HS-5 (cell line): ENCODE measurements around the gene AHSG.
"Not testable (repeated sequence)": the region's sequence is repeated elsewhere in the genome, so short reads cannot be mapped to it uniquely, and the experiment has no call there.

Experiments
- DNase-seq: peaks from one replicate; pipeline ENCODE4 v3.0.0-alpha.2; 2012; ENCODE audit warnings: low read depth

Gene AHSG

GRCh38 chr3:186618318-186618938 lies 5.6 kb downstream of the AHSG start:
- no peak for DNase-seq

DNA sequence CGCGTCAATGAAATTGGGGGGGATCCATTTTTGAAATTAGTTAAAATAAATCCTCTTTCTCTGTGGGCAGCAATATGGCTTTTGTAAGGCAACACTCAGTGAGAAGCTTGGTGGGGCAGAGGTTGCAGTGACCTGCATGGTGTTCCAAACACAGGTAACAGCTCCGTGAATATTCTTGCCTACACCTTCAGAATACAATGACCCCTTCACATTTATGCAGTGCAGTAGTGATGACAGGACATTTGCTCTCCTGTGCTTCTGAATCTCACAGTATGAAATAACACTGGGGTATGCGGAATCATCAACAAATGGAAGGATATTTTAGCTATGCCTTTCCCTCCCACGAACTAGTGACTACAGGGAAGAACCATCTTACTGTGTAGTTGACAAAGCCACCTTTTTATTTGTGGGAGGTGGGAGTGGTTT lies 6.9 kb downstream of the AHSG start:
- no peak for DNase-seq

GRCh38 chr3:186620213-186621092 lies 7.6 kb downstream of the AHSG start:
- no peak for DNase-seq

DNA sequence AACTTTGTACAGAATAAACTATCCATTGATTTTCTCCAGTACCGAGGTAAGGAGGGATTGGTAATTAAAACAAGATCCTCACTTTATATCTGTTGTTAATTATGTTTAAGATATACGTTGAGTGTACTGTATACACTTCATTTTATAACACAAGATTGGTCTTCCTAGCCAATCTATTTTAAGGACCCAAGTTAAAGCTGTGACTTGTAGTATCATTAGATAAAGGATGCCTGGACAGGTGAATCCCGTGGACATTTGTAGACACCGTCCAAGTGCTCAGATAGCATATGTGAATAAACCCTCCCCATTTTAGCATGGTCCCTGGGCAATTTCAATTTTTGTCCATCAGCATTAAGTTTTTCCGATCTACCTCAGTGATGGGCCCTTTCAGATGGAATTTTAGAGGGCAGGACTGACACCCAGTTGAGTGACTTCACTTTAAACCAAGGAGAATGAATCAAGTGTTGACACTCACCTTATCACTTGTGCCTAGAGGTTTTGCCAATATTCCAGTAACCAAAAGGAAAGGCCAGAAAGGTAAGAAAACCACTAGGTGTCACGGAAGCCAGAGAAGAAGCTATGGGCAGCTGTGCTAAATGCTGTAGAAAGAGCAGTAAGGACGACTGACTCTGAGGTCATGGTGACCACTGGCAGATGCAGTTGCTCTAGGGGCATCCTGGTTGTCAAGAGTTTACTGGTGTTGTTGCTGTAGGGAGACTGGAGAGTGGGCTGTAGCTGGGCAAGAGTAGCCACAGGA lies 9.2 kb downstream of the AHSG start:
- no peak for DNase-seq

DNA sequence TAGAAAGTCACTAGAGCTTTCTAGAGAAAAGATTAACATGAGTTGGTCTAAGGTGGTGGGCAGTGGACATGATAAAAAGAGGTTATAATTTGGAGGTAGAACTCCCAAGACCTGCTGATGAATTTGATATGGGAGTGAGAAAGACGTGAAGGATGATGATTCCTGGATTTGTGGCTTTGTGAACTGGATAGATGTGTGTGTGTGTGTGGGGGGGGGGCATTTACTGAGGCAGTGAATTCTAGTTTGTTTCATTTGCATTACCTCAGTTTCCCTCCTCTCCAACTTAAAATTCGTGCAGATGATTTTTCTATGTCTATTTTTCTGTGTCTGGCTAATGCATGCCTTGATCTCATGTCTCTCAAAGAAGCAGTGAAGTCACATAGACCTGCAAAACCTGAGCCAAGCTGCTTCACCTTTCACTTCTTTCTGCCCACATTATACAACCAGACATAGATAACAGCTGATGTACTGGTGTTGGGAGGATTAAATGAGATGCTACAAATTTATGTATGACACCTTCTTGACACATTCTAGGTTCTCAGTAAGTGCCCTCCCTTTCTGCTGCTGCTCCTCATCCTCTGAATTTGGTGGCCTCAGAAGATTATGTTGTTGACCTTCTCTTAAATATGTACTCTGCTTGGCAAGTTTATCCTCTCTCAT lies 9.9 kb downstream of the AHSG start:
- DNase-seq, result no peak

- DNase-seq, result no peak
These were observed 11.7 kb downstream of the AHSG start for GRCh38 chr3:186624598-186624997.

GRCh38 chr3:186625600-186626042 lies 12.8 kb downstream of the AHSG start:
- DNase-seq, result no peak

GRCh38 chr3:186626254-186626847 lies 13.5 kb downstream of the AHSG start:
- no peak for DNase-seq

DNA sequence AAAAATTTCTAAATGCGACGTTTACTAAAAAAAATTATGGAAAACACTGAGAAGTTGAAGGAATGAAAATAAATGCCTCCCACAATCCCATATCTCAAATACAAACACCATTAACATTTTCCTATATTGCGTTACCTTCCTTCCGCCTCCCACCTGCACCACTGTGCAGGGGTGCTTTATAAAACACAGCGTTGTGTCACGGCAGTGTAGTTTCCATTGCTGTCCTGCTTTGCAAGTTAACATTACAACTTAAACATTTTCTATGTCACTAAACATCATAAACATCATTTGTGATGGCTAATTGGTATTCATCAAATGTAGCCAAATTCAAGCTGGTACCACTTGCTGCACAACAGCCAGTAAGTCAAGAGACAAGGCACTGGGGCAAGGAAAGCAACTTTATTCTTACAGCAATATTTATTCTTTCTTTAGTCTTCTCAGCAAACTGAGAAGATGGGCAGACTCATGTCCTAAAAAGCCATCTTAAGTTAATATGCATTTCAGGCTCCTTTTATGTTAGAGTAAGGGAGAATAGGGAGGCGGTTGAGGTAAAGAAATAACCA lies 15.1 kb downstream of the AHSG start:
- no peak for DNase-seq

- no peak for DNase-seq
These were observed 15.9 kb downstream of the AHSG start for GRCh38 chr3:186628756-186629155.

- DNase-seq, result no peak
These were observed 18.2 kb downstream of the AHSG start for GRCh38 chr3:186630950-186631641.

DNA sequence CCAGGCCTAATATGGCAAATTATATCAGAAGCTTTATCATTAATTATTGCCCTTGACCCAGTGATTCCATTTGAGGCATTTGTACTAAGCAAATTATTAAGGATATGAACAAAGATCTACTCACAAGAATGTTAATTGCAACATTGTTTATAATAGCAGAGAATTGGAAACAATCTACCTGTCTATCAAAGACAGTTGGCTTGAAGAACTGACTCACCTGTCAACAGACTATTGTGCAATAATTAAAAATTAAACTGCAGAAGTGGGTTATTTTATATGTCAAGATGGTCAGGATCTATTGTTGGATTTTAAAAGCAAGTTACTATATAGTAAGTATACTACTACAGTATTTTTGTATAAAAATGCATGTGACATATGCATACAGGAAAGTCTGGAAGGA lies 20.6 kb downstream of the AHSG start:
- DNase-seq, result no peak

DNA sequence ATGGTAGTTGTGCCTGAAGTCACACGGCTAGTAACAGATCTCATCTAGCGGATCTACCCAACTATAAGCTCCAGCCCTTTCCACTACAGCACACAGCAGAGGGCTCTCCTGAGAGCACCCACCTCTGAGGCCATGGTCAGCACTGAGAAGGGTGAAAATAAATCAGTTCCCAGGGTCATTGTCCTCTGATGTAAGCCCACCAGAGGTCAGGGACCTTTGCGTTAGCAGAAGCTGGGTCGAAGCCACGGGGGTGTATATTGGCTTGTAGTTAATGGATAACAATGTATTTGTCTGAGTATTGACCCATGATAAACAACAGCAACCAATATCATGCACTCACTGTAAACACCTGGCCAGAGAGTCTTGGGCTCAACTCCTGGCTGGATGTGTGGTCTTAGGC lies 21.3 kb downstream of the AHSG start:
- DNase-seq, result not testable (repeated sequence)

DNA sequence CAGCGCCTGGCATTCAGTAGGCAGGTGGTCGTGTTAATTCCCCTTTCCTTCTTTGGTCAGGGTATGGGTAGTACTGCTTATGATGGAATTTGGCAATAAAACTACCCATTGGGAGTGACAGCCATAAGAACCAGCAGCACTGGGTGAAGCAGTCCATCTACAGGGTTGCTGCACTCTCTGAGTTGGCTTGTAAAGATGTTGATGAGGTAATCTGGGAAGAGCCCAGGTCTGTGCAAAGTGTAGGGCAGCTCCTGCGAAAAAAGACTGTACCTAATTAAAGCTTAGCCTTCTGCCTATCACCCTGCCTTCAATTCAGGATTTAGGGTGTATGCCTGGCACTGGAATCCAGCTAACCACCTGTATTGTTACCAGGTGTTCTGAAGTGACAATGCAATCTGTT lies 22.7 kb downstream of the AHSG start:
- DNase-seq, result no peak

- no peak for DNase-seq
These were observed 23.7 kb downstream of the AHSG start for GRCh38 chr3:186636536-186636935.

- no peak for DNase-seq
These were observed 24.8 kb downstream of the AHSG start for GRCh38 chr3:186637686-186638085.

DNA sequence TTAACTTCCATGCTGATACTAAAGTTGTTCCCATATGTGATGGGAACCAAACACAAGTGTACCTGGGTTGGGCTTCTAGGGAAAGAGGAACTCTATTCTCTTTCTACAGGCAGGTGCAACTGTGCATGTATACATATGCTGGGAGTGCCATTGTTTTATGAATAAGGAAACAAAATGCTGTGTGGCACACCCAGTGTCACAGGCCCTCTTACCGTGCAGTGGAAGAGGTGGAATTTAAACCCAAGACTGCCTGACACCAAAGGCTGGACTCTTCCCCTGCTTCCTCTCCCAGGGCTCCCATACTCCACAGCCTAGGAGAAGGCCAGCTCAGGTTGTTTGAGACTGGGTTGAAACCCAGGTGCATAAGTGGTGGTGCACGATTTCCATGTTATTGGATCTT lies 25.4 kb downstream of the AHSG start:
- DNase-seq, result no peak

GRCh38 chr3:186639778-186640472 lies 27.1 kb downstream of the AHSG start, which contains the start of gene FETUB:
FETUB (plus strand) TSS chr3:186640399; CDS start chr3:186640461, 62 bp downstream.
- DNase-seq, result no peak

DNA sequence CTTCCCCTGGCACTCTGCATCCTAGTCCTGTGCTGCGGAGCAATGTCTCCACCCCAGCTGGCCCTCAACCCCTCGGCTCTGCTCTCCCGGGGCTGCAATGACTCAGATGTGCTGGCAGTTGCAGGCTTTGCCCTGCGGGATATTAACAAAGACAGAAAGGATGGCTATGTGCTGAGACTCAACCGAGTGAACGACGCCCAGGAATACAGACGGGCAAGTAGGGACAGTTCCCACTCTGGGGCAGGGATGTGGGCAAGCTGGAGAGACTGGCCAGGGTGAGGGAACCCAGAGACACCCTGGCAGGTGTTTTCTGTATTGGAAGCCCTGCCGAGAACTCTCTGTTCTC lies 27.6 kb downstream of the AHSG start:
- no peak for DNase-seq

- no peak for DNase-seq
These were observed 28.1 kb downstream of the AHSG start for GRCh38 chr3:186640929-186641328.
